A549 treated with AZD9567 at 1 μM for 4 hours (cell line): Measurements from ENCODE around the gene BEST2. TPM values are rescaled to one million over a fixed set of nuclear protein-coding genes. Genes with fewer than 3 reads are reported as not detected.

Experiments
- total RNA-seq: library from RNA; stranded (reverse); fragments of 200-300 nt; extraction: Qiagen RNA extraction; gene quantifications from 5 replicates; pipeline ENCODE4 v1.2.3, GENCODE V29; 2022; ENCODE audit not compliant: insufficient read depth

BEST2 gene
- total RNA-seq, result 0.59 to 1.0 TPM (median 0.79 TPM) in 4 of 5 replicates, not detected in the other

DNA sequence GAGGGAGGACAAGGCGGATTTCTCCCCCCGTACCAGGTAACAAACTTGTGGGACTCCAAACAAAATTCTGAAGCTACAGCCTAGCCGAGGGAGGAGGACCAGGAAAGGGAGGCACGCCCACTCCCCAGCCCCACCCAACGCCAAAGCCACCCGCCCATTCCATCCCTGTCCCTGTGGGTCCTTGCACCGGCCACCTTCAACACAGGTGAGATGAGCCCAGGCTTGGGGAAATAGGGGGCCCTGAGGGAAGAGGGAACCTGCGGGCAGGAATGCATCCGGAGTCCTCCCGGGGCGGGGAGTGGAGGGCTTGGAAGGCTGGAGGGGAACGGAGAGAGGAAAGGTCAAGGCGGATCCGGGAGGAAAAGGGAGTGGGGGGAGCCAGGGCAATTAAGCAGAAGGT, at the start of gene BEST2:
TSS of gene BEST2 (plus strand) at position 157 of the 400 bp plus-strand sequence. CDS start 802 bp downstream, outside the sequence.

DNA sequence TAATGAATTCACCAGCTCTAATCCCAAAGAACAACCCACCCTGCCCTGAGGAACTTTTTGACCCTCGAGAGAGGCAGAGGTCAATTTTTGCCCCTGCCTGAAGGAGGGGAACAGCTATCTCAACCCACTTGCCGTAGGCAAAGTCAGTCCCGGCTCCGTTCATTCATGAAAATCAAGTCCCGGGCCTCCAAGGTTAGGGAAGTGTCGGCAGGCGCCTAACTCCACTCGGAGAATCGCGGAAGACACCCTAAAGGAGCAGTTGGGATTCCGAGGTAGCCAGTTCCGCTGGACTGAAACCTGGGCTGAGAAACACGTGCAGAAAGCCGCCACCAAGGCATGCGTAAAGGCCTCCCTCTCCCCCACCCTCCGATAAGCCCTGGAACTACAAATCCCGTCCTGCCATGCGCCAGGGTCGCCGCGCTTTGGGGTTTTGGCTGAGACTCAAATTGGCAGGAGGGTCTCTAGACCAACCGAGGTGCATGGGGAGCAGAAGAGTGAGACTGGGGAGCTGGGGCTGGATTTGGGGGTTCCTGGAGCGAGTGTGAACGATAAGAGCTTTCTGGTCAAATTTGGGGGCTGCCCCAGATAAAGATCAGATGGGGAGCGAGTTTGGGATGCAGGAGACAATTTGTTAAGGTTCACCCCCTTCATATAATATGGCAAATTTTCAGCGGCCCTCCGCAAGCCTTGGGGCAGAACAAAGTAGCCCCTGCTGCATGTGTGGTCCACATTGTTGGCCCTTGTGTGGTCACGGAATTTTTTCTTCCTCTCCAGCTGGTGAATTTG, 27.8 kb upstream of the BEST2 start, which contains the start of gene TNPO2:
TSS of gene TNPO2 (minus strand) at position 292 of the 786 bp plus-strand sequence. CDS start 2,955 bp downstream, outside the sequence.

DNA sequence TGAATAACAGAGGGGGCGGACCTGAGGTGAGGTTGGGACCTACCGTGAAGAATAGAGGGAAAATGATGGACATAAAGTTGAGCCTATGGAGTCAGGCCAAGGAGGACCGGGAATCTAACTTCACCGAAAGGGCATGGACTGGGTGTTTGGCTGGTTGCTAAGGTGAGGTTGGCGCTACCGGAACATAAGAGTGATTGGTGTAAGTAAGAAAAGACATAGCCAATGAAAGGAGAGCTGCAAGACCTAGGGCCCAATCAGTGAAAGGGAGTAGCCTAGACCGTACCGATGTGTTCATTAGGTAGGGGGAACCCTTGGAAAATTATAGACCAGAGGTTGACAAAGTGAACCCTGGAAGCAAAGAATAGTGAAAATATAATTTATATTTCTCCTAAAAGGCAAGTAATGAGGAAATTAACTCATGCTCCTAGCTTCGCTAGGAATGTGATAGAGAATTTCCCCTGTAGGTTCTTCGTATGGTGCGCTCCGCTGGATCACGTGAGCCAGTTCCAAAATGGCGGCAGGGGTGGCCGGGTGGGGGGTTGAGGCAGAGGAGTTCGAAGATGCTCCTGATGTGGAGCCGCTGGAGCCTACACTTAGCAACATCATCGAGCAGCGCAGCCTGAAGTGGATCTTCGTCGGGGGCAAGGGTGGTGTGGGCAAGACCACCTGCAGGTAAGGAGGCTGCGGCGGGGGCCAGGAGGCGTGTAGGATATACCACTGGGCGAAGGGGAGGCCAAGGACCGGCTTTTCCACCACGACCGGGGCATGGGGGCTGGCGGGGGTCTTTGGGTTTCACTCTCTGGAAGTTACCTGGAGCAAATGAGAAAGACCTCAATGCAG, 14.4 kb upstream of the BEST2 start, which contains the start of gene GET3:
TSS of gene GET3 (plus strand) at position 503 of the 840 bp plus-strand sequence. CDS start at position 512, 9 bp downstream.

DNA sequence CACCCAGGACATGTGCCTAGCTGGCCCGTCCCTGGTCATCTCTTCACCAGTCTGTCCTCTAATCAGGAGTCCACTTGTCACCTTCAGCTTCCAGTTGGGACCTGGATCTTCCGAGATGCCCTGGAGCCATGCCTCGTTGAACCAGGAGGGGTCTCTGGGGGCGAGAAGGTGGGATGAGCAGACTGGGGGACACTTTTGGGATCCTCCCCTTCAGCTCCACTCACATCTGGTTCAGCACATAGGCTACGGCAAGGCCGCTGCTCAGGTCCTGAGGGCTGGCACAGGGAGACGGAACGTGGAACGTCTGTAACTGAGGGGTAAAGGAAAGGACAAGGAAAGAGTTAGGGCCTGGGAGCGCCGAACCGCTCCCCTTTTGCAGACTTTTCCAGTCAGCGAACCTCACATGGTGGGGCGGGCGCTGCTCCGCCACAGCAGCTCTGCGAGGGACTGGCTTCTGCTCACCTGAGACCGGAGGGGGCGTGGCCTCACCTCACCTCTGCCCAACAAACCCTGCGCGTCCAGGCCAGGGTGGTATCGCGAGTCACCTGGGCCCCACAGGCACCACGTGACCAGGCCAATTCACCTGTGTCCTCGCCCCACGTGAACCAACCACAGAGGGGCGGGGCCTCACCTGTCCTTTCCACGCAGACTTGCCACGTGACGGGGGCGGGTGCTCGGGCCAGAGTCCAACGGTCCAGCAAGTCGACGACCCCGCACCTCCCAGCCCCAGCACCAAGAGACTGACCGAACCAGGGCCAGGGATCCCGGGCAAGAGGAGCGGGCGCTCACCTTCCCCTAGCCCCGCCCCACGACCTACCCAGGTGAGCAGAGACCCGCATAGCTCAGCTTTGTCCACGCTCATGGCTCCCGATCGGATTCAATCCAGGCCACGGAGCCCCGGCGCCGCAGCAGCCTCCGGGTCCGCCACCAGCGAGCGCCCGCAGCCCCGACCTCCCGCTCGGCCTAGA, 23.3 kb downstream of the BEST2 start, which contains the start of gene HOOK2:
TSS of gene HOOK2 (minus strand) at position 965 of the 968 bp plus-strand sequence. CDS start at position 862, 103 bp downstream.

DNA sequence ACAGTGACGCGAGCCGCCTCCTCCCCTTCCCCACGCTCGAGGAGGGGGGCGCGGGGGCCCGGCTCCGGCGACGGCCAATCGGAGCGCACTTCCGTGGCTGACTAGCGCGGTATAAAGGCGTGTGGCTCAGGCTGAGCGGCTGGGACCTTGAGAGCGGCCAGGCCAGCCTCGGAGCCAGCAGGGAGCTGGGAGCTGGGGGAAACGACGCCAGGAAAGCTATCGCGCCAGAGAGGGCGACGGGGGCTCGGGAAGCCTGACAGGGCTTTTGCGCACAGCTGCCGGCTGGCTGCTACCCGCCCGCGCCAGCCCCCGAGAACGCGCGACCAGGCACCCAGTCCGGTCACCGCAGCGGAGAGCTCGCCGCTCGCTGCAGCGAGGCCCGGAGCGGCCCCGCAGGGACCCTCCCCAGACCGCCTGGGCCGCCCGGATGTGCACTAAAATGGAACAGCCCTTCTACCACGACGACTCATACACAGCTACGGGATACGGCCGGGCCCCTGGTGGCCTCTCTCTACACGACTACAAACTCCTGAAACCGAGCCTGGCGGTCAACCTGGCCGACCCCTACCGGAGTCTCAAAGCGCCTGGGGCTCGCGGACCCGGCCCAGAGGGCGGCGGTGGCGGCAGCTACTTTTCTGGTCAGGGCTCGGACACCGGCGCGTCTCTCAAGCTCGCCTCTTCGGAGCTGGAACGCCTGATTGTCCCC, 39.9 kb downstream of the BEST2 start, which contains the start of gene JUNB:
TSS of gene JUNB (plus strand) at position 142 of the 706 bp plus-strand sequence. CDS start at position 428, 286 bp downstream.

DNA sequence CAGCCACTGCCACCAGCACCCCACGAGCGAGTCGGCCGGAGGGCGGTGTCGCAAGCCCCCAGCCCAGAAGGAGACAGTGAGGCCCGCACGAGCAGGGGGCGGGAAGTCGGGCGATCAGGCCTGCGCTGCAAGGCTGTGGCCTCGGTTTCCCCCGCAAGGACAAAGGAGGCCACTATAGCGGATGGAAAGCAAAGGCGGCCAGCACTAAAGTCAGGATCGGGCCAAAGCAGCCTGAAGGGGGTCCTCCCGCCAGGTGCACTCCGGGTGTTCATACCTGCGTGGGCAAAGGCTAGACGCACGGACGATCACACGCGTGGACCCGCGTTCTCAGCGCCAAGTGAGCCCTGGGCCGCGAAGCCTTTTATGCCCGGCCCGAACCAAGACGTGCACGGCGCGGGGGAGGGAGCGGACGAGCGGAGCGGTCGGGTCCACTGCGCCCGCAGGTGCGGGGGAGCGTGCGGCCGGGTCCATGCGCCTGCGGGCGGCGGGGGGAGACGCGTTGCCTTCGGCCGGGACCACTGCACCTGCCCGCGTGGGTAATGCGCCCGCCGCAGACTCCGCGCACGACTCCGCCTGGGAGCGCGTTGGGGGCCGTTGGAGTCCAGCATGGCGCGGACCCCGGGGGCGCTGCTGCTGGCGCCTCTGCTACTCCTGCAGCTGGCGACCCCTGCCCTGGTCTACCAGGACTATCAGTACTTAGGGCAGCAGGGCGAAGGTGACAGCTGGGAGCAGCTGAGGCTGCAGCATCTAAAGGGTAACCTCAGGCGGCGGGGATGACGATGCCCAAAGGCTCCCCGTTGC, 50.1 kb downstream of the BEST2 start, which contains the start of the genes PRDX2 and THSD8:
TSS of gene PRDX2 (minus strand) at position 335 of the 801 bp plus-strand sequence. CDS start 539 bp downstream, outside the sequence.
TSS of gene THSD8 (plus strand) at position 604 of the 801 bp plus-strand sequence. CDS start at position 607, 3 bp downstream.

DNA sequence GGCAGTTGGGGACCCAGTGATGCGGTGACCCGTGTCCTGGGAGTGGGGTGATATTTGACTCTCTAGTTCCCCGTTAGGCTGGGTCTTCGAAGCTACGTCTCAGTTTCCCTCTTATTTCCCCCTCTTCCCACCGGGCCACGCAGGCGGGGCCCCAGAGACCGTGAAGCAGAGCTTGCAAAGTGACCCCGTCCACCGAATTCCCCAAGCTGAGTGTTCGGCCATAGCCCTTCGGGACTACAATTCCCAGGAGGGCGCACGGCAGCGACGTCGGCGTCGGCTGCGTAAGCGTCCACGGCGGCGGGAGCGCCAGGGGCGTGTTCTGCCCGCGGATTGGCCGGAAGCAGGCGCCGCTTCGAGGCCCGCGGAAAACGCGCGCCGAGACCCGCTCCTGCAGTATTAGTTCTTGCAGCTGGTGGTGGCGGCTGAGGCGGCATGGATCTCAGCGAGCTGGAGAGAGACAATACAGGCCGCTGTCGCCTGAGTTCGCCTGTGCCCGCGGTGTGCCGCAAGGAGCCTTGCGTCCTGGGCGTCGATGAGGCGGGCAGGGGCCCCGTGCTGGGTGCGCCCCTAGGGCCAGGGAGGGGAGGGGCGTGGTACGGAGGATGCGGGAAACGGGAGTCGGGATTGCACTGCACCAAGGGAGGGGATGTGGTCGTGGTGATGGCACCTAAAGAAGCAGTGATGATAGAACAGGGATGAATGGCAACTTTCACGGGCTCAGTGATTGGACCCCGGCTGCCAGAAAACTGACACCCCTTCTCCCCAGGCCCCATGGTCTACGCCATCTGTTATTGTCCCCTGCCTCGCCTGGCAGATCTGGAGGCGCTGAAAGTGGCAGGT, 54.9 kb downstream of the BEST2 start, which contains the start of gene RNASEH2A:
TSS of gene RNASEH2A (plus strand) at position 343 of the 840 bp plus-strand sequence. CDS start at position 433, 90 bp downstream.

Other genes with a start within 250 kb of the BEST2 start
- gene ZNF564, start 200.3 kb upstream of the BEST2 start, total RNA-seq, result 1.8 to 2.4 TPM (median 2.1 TPM) in 5 replicates
- 0.54 to 3.3 TPM (median 0.66 TPM) in 5 replicates for gene ZNF490, start 141.0 kb upstream of the BEST2 start, total RNA-seq
- gene ZNF791, start 140.9 kb upstream of the BEST2 start, total RNA-seq, result 4.5 to 11.0 TPM (median 5.7 TPM) in 5 replicates
- gene MAN2B1, start 85.0 kb upstream of the BEST2 start, total RNA-seq, result 19.1 to 30.7 TPM (median 22.0 TPM) in 5 replicates
- 8.4 to 11.5 TPM (median 10.0 TPM) in 5 replicates for gene WDR83, start 85.0 kb upstream of the BEST2 start, total RNA-seq
- gene DHPS, start 69.9 kb upstream of the BEST2 start, total RNA-seq, result 29.7 to 49.1 TPM (median 48.2 TPM) in 5 replicates
- not detected in 5 replicates for gene GNG14, start 63.8 kb upstream of the BEST2 start, total RNA-seq
- gene FBXW9, start 55.2 kb upstream of the BEST2 start, total RNA-seq, result 11.4 to 14.6 TPM (median 13.9 TPM) in 5 replicates
- 31.3 to 35.3 TPM (median 33.6 TPM) in 5 replicates for gene TNPO2, start 27.9 kb upstream of the BEST2 start, total RNA-seq
- gene TRIR, start 17.1 kb upstream of the BEST2 start, total RNA-seq, result 118 to 201 TPM (median 193 TPM) in 5 replicates
- gene GET3, start 14.3 kb upstream of the BEST2 start, total RNA-seq, result 83.8 to 103 TPM (median 99.2 TPM) in 5 replicates
- 9.8 to 14.0 TPM (median 12.8 TPM) in 5 replicates for gene HOOK2, start 23.8 kb downstream of the BEST2 start, total RNA-seq
- gene JUNB, start 39.7 kb downstream of the BEST2 start, total RNA-seq, result 110 to 185 TPM (median 160 TPM) in 5 replicates
- 0.47 to 0.91 TPM (median 0.66 TPM) in 4 of 5 replicates, not detected in the other for gene PRDX2, start 50.0 kb downstream of the BEST2 start, total RNA-seq
- 9.1 to 13.7 TPM (median 11.8 TPM) in 4 of 5 replicates, not detected in the other for gene THSD8, start 50.3 kb downstream of the BEST2 start, total RNA-seq
- gene RNASEH2A, start 54.8 kb downstream of the BEST2 start, total RNA-seq, result 39.4 to 50.4 TPM (median 46.8 TPM) in 5 replicates
- 0.08 to 0.09 TPM in 2 of 5 replicates, not detected in the others for gene RTBDN, start 82.8 kb downstream of the BEST2 start, total RNA-seq
- 1.5 to 7.0 TPM (median 1.7 TPM) in 5 replicates for gene MAST1, start 86.7 kb downstream of the BEST2 start, total RNA-seq
- gene DNASE2, start 129.7 kb downstream of the BEST2 start, total RNA-seq, result 28.6 to 36.5 TPM (median 29.7 TPM) in 5 replicates
- gene KLF1, start 135.4 kb downstream of the BEST2 start, total RNA-seq, result 0.05 to 0.07 TPM in 2 of 5 replicates, not detected in the others
- 9.2 to 21.4 TPM (median 9.9 TPM) in 5 replicates for gene GCDH, start 139.4 kb downstream of the BEST2 start, total RNA-seq
- gene SYCE2, start 167.5 kb downstream of the BEST2 start, total RNA-seq, result 0.25 to 1.8 TPM (median 0.42 TPM) in 5 replicates
- gene FARSA, start 181.9 kb downstream of the BEST2 start, total RNA-seq, result 60.5 to 80.0 TPM (median 74.4 TPM) in 5 replicates
- gene CALR, start 186.8 kb downstream of the BEST2 start, total RNA-seq, result 481 to 566 TPM (median 518 TPM) in 5 replicates
- gene RAD23A, start 194.1 kb downstream of the BEST2 start, total RNA-seq, result 73.1 to 82.3 TPM (median 81.9 TPM) in 5 replicates
- 20.6 to 55.7 TPM (median 51.6 TPM) in 5 replicates for gene GADD45GIP1, start 205.4 kb downstream of the BEST2 start, total RNA-seq
- gene DAND5, start 217.8 kb downstream of the BEST2 start, total RNA-seq, result 0.03 to 0.07 TPM (median 0.06 TPM) in 3 of 5 replicates, not detected in the others
- 3.6 to 4.3 TPM (median 3.8 TPM) in 5 replicates for gene NFIX, start 243.7 kb downstream of the BEST2 start, total RNA-seq